Neural cell (in vitro differentiated cells): Measurements from ENCODE around the gene JMJD6.

Experiments
- CTCF ChIP-seq: fragments of 450-650 bp; IDR thresholded peaks from 2 replicates; pipeline ENCODE4 v1.5.1; 2014; ENCODE audit warnings: antibody characterized with exemption, mild to moderate bottlenecking, moderate library complexity; ENCODE audit not compliant: poor library complexity, severe bottlenecking
- EP300 ChIP-seq: fragments of 450-650 bp; conservative IDR thresholded peaks from 2 replicates; pipeline ENCODE4 v1.6.1; 2014; ENCODE audit warnings: antibody characterized with exemption, mild to moderate bottlenecking, moderate library complexity; ENCODE audit not compliant: poor library complexity, severe bottlenecking
- POLR2AphosphoS5 ChIP-seq: IDR thresholded peaks from 2 replicates; pipeline ENCODE4 v1.6.1; 2012
- RAD21 ChIP-seq: fragments of 450-650 bp; conservative IDR thresholded peaks from 2 replicates; pipeline ENCODE4 v1.6.1; 2014; ENCODE audit warnings: antibody characterized with exemption, mild to moderate bottlenecking, moderate library complexity

GRCh38 chr17:76713765-76714164, 12.6 kb downstream of the JMJD6 start:
- TF ChIP-seq CTCF, result no peak
- no peak for TF ChIP-seq RAD21
- TF ChIP-seq EP300, result no peak
- TF ChIP-seq POLR2AphosphoS5, result no peak
